Activated naive CD4-positive, alpha-beta T cell treated with anti-CD3 and anti-CD28 coated beads, Interleukin-2, amount 10 ng/mL, durations not matched to agents 7 days and 5 days (primary cell): ENCODE results near the gene WDFY2.
"Not testable (repeated sequence)": the region's sequence is repeated elsewhere in the genome, so short reads cannot be mapped to it uniquely, and the experiment has no call there.

Source experiments
- CTCF ChIA-PET: fragments of 350-600 bp; sonication (Branson Sonifier 250); formaldehyde crosslinking; loops from one replicate; lab custom pipeline; 2021; ENCODE audit warnings: antibody characterized with exemption; lab: Charles Lee
- DNase-seq: peaks from one replicate; pipeline ENCODE4 v3.0.0-alpha.2; 2020
- H3K27ac Mint-ChIP-seq: one replicate; pipeline ENCODE4 v1.8.0; 2021; ENCODE audit warnings: mild to moderate bottlenecking, moderate library complexity, mixed read lengths
- H3K27me3 Mint-ChIP-seq: one replicate; pipeline ENCODE4 v1.8.0; 2021; ENCODE audit warnings: mild to moderate bottlenecking, mixed read lengths
- H3K36me3 Mint-ChIP-seq: one replicate; pipeline ENCODE4 v1.8.0; 2021; ENCODE audit warnings: mixed read lengths
- H3K4me1 Mint-ChIP-seq: one replicate; pipeline ENCODE4 v1.8.0; 2021; ENCODE audit warnings: mixed read lengths
- H3K4me3 Mint-ChIP-seq: one replicate; pipeline ENCODE4 v1.8.0; 2021; ENCODE audit warnings: mild to moderate bottlenecking, moderate library complexity, mixed read lengths
- H3K9me3 Mint-ChIP-seq: one replicate; pipeline ENCODE4 v1.8.0; 2021; ENCODE audit warnings: mixed read lengths

Gene WDFY2

GRCh38 chr13:51640696-51641095 is 56.4 kb downstream of the WDFY2 start:
- H3K27me3 Mint-ChIP-seq, H3K36me3 Mint-ChIP-seq, H3K27ac Mint-ChIP-seq, DNase-seq, H3K4me3 Mint-ChIP-seq, CTCF ChIA-PET, H3K9me3 Mint-ChIP-seq: not testable (repeated sequence)
- peaks cover 31% of the 10 kb centered on the region for H3K4me1 Mint-ChIP-seq

GRCh38 chr13:51643105-51643881 is 59.0 kb downstream of the WDFY2 start:
- Mint-ChIP-seq H3K27me3 (no peaks in the 10 kb centered on the region), H3K27ac (no peak overlapping the region), H3K9me3 (no peaks in the 10 kb centered on the region), H3K4me3 (no peak overlapping the region), H3K36me3 (peaks cover 1% of the 10 kb centered on the region), H3K4me1 (peaks cover 38% of the 10 kb centered on the region)
- DNase-seq, result no peak
- CTCF ChIA-PET, result no interaction called here

GRCh38 chr13:51643882-51644281 is 59.6 kb downstream of the WDFY2 start:
- no peak for DNase-seq
- H3K9me3 Mint-ChIP-seq, result no peaks in the 10 kb centered on the region
- H3K4me1 Mint-ChIP-seq, result peaks cover 38% of the 10 kb centered on the region
- peak overlapping the region; percentile 29 for H3K27ac Mint-ChIP-seq
- H3K4me3 Mint-ChIP-seq, result no peak overlapping the region
- CTCF ChIA-PET, result no interaction called here
- H3K36me3 Mint-ChIP-seq, result peaks cover 1% of the 10 kb centered on the region
- no peaks in the 10 kb centered on the region for H3K27me3 Mint-ChIP-seq

- peak overlapping the region; percentile 53 for H3K27ac Mint-ChIP-seq
- H3K9me3 Mint-ChIP-seq, result no peaks in the 10 kb centered on the region
- peaks cover 1% of the 10 kb centered on the region for H3K36me3 Mint-ChIP-seq
- no peak overlapping the region for H3K4me3 Mint-ChIP-seq
- CTCF ChIA-PET, result interaction anchor here (0.6 to 1.0 kb wide), 2 partner anchors 153 to 161 kb away, joined by 3 to 4 read pairs; no protein-coding TSS in a partner anchor
- peaks cover 38% of the 10 kb centered on the region for H3K4me1 Mint-ChIP-seq
- no peak for DNase-seq
- no peaks in the 10 kb centered on the region for H3K27me3 Mint-ChIP-seq
Observed at GRCh38 chr13:51644654-51645053, 60.4 kb downstream of the WDFY2 start.

GRCh38 chr13:51645154-51645650 is 60.9 kb downstream of the WDFY2 start:
- H3K4me1 Mint-ChIP-seq, result peaks cover 38% of the 10 kb centered on the region
- H3K36me3 Mint-ChIP-seq, result peaks cover 1% of the 10 kb centered on the region
- H3K27me3 Mint-ChIP-seq, result no peaks in the 10 kb centered on the region
- H3K9me3 Mint-ChIP-seq, result no peaks in the 10 kb centered on the region
- CTCF ChIA-PET, result interaction anchor here (0.6 to 1.0 kb wide), 2 partner anchors 153 to 161 kb away, joined by 3 to 4 read pairs; no protein-coding TSS in a partner anchor
- H3K4me3 Mint-ChIP-seq, result no peak overlapping the region
- DNase-seq, result peak; percentile 31
- peak overlapping the region; percentile 53 for H3K27ac Mint-ChIP-seq

- DNase-seq, result no peak
- no peaks in the 10 kb centered on the region for H3K27me3 Mint-ChIP-seq
- no peaks in the 10 kb centered on the region for H3K9me3 Mint-ChIP-seq
- H3K36me3 Mint-ChIP-seq, result peaks cover 1% of the 10 kb centered on the region
- CTCF ChIA-PET, result no interaction called here
- peaks cover 38% of the 10 kb centered on the region for H3K4me1 Mint-ChIP-seq
- H3K27ac Mint-ChIP-seq, result peak overlapping the region; percentile 53
- no peak overlapping the region for H3K4me3 Mint-ChIP-seq
Observed at GRCh38 chr13:51645761-51646670, 61.8 kb downstream of the WDFY2 start.

GRCh38 chr13:51647067-51647466 is 62.8 kb downstream of the WDFY2 start:
- CTCF ChIA-PET, result no interaction called here

GRCh38 chr13:51652193-51652592 is 67.9 kb downstream of the WDFY2 start:
- not testable (repeated sequence) for H3K4me1 Mint-ChIP-seq, DNase-seq, H3K4me3 Mint-ChIP-seq, H3K27ac Mint-ChIP-seq, H3K27me3 Mint-ChIP-seq, H3K36me3 Mint-ChIP-seq
- CTCF ChIA-PET, result interaction anchor here (1.0 kb wide), 1 partner anchor 56 kb away, joined by 3 read pairs; no protein-coding TSS in a partner anchor
- H3K9me3 Mint-ChIP-seq, result peaks cover 23% of the 10 kb centered on the region

More at GRCh38 chr13:51647067-51647466, 62.8 kb downstream of the WDFY2 start:
- H3K4me3 Mint-ChIP-seq, result no peak overlapping the region
- H3K4me1 Mint-ChIP-seq, result peaks cover 38% of the 10 kb centered on the region
- peaks cover 1% of the 10 kb centered on the region for H3K36me3 Mint-ChIP-seq
- no peak overlapping the region for H3K27ac Mint-ChIP-seq
- no peaks in the 10 kb centered on the region for H3K27me3 Mint-ChIP-seq
- no peak for DNase-seq
- H3K9me3 Mint-ChIP-seq, result peaks cover 4% of the 10 kb centered on the region

- Mint-ChIP-seq H3K27ac (no peak overlapping the region), H3K27me3 (no peaks in the 10 kb centered on the region), H3K9me3 (peaks cover 14% of the 10 kb centered on the region), H3K4me3 (no peak overlapping the region), H3K36me3 (peaks cover 8% of the 10 kb centered on the region), H3K4me1 (no peaks in the 10 kb centered on the region)
- CTCF ChIA-PET, result interaction anchor here (0.6 kb wide), 1 partner anchor 481 kb away, joined by 4 read pairs; no protein-coding TSS in a partner anchor
- DNase-seq, result no peak
Observed at GRCh38 chr13:51659276-51660127, 75.2 kb downstream of the WDFY2 start.

- no peak overlapping the region for H3K4me3 Mint-ChIP-seq
- H3K27me3 Mint-ChIP-seq, result no peaks in the 10 kb centered on the region
- no peak overlapping the region for H3K27ac Mint-ChIP-seq
- peaks cover 6% of the 10 kb centered on the region for H3K9me3 Mint-ChIP-seq
- H3K4me1 Mint-ChIP-seq, result no peaks in the 10 kb centered on the region
- CTCF ChIA-PET, result no interaction called here
- no peak for DNase-seq
- peaks cover 5% of the 10 kb centered on the region for H3K36me3 Mint-ChIP-seq
Observed at GRCh38 chr13:51660813-51661212, 76.6 kb downstream of the WDFY2 start.

GRCh38 chr13:51663973-51664957 is 80.0 kb downstream of the WDFY2 start:
- Mint-ChIP-seq H3K36me3 (peaks cover 5% of the 10 kb centered on the region), H3K27ac (no peak overlapping the region), H3K4me1 (no peaks in the 10 kb centered on the region), H3K9me3 (no peaks in the 10 kb centered on the region), H3K4me3 (no peak overlapping the region), H3K27me3 (no peaks in the 10 kb centered on the region)
- no peak for DNase-seq
- CTCF ChIA-PET, result interaction anchor here (0.8 kb wide), 1 partner anchor 57 kb away, joined by 3 read pairs; no protein-coding TSS in a partner anchor

- no peak for DNase-seq
- Mint-ChIP-seq H3K4me1 (no peaks in the 10 kb centered on the region), H3K9me3 (no peaks in the 10 kb centered on the region), H3K27ac (no peak overlapping the region), H3K4me3 (no peak overlapping the region), H3K36me3 (peaks cover 5% of the 10 kb centered on the region), H3K27me3 (no peaks in the 10 kb centered on the region)
- CTCF ChIA-PET, result no interaction called here
Observed at GRCh38 chr13:51665456-51665855, 81.2 kb downstream of the WDFY2 start.
